ENCODE data around the gene CCDC78.

GRCh38 chr16:704047-704446 lies 22.2 kb downstream of the CCDC78 start:
- TF ChIP-seq POLR2A (IDR thresholded peaks at IDR 0.05; ENCODE audit: low read depth, low read length) (no peak), POLR2AphosphoS5 (IDR thresholded peaks at IDR 0.05; ENCODE audit: low read depth, low read length) (no peak), TAF1 (IDR thresholded peaks at IDR 0.05; ENCODE audit: borderline replicate concordance, low read depth, low read length) (no peak)
